HG02981 (cell line): ENCODE measurements around the gene FAM118B.

ENCODE experiments used
- ATAC-seq: cut with Tn5 transposase; IDR thresholded peaks from one replicate; pipeline ENCODE4 v1.9.1; 2021; ENCODE audit warnings: mild to moderate bottlenecking, moderate library complexity; ENCODE audit not compliant: unreplicated experiment

The FAM118B gene

DNA sequence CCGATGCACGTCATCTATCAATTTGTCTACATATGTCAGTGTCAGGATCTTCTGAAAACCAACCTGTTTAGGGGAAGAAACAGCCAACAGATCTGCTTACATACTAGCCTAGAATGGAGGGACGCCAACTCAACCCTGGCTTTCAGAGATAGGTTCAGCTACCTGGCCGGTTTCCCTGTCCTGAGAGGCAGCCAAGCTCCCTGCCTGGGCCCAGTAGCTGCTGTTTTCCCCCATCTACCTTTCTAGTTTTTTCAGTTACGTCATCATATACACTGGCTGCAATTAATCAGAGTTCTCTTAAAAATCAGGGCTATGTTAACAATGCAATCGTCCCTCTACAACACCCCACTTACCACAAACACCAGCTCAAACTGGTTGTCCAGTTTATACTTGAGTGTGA is 56.1 kb downstream of the FAM118B start:
- no peak for ATAC-seq

DNA sequence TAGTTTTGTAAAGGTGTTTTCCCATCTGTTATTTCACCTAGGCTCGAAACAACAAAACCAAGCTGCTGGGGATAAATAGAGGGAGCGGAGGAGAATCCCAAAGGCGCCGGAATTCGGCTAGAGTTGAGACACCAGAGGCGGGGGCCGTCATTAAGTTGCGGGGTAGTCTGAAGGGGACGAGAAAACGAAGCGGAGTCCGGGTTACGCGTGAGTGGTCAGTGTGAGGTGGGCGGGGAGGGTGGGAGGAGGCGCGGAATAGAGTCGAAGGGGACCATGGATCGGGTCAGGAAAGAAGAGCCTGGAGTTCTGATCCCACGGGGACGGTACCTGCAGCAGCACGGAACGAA is 56.8 kb downstream of the FAM118B start:
- peak; percentile 0 for ATAC-seq

DNA sequence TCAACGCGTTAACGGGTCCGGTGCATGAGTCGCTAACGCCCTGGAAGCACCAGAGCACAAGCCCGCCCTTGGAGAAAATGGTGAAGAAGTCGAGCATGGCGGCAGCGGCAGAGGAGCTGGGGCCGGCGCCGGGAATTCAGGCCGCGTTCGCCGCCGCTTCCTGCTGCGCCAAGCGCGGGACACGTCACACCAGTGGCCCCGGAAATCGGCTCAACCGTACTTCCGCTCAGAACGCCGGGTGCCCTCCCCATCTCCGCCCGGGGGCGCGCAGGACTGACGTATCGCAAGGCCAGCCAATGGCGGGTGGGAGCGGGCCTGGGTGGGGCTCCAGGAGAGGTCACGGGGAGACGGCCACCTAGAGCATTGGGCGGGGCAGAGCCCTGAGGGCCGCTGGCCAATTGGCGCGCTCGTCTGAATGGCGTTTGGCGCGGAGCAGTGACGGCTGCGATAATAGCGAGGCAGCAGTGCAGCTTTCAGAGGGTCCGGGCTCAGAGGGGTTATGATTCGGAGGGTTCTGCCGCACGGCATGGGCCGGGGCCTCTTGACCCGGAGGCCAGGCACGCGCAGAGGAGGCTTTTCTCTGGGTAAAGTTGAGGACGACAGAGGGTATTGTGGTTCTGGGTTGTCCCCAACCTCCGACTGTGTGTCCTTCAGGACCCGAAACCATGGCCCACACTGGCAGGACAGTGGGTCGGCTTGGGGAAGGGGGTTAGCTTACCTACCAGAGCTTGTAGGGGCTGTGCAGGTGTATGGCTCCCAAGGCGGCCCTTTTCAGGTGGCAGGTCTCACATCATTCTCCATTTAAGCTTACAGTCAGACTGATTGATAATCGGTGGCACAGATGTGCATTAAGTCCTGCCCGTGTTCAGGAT is 57.4 kb downstream of the FAM118B start, which contains the start of the genes FOXRED1 and SRPRA:
Gene FOXRED1, plus strand, starts transcription at position 447 of the 872 bp plus-strand sequence. Its CDS starts 53 bp downstream, at position 500.
Gene SRPRA, minus strand, starts transcription at position 188 of the 872 bp plus-strand sequence. Its CDS starts 91 bp downstream, at position 97.
- ATAC-seq: peak; percentile 98

DNA sequence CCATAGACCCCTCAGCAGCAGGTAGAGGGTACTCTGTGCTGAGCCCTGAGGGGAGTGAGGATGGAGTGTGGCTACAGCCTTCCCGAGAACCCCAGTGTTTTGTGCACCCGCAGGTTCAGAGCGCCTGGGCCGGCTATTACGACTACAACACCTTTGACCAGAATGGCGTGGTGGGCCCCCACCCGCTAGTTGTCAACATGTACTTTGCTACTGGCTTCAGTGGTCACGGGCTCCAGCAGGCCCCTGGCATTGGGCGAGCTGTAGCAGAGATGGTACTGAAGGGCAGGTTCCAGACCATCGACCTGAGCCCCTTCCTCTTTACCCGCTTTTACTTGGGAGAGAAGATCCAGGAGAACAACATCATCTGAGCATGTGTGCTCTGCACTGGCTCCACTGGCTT is 65.7 kb downstream of the FAM118B start:
- no peak for ATAC-seq

GRCh38 chr11:126277780-126278179 is 66.2 kb downstream of the FAM118B start:
- ATAC-seq: no peak

GRCh38 chr11:126279191-126279590 is 67.6 kb downstream of the FAM118B start:
- ATAC-seq: no peak

DNA sequence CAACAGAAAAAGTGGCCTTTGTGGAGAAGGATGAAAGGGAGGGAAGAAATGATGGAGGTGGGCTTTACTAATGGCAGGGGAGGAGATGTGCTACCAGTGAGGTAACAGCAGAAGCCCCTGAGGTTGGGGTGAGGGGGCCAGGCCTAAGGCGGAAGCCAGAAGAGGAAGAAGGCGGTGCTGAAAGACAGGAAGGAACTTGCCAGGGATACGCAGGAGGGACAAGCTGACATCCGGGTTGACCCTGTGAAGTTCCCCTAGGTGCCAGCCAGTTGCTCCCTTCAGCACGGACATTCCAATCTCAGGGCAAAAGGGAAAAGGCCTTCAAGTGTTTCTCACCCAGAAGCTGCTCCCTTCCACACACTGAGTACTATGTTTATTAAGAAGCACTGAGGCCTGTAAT is 69.0 kb downstream of the FAM118B start:
- ATAC-seq: no peak

DNA sequence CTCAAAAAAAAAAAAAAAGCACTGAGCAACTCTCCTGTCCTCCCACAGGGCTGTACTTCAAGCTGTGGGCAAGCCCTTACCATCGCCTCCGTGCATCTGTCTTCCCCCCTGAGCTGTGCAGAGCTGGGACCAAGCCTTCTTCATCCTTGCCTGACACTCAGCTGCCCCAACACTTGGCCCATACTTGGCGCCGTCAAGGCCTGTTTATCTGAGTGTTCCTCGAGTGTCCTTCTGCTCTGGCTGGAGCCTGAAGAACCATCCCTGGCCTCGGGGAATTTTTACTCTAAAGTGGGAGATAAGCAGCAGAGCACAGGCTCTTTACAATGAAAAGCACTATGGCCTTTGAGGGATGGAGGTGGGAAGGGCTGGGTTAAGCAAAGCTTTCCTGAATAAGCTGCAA is 69.7 kb downstream of the FAM118B start:
- ATAC-seq: no peak

- ATAC-seq: no peak
Observed at GRCh38 chr11:126281666-126282175, 70.1 kb downstream of the FAM118B start.

- no peak for ATAC-seq
Observed at GRCh38 chr11:126282361-126282735, 70.8 kb downstream of the FAM118B start.

GRCh38 chr11:126282736-126283591 is 71.4 kb downstream of the FAM118B start, which contains the start of gene TIRAP:
TSS of gene TIRAP (plus strand) at chr11:126283093. CDS start at chr11:126290895, 7,802 bp downstream.
- peak; percentile 52 for ATAC-seq

DNA sequence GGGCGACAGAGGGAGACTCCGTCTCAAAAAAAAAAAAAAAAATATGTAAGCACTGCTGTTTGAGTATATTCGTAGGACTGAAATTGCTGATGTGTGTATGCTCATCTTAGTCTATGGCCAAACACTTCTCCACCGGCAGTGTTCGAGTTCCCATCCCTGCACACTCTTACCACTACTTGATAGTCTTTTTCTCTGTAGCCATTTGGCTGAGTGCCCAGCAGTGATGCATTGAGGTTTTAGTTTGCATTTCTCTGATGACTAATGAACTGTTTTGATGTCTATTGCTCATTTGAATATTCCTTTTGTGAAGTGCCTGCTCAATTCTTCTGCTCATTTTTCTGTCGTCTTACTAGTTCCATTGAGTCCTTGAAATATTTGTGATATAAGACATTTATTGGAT is 73.2 kb downstream of the FAM118B start:
- ATAC-seq: peak; percentile 46

DNA sequence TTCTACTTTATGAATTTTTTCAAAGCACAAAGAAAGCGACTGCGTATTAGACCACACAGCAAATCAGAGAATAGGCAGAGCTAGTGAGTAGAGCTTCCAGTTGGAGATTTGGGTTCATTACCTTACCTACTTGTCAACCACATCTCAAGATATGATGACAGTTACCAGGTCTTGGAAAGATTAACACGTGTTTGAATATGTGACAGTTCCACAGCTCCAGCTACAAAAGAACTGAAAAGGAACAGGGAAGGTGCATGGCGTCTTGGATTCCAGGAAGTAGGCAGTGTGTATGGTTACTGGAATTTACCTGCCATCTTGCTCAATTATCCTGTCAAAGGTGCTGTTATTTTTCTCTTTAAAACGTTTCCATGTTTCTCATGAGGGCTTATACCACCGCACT is 76.7 kb downstream of the FAM118B start:
- no peak for ATAC-seq

GRCh38 chr11:126290887-126291286 is 79.3 kb downstream of the FAM118B start:
- no peak for ATAC-seq

- ATAC-seq: no peak
Observed at GRCh38 chr11:126293726-126294125, 82.1 kb downstream of the FAM118B start.

DNA sequence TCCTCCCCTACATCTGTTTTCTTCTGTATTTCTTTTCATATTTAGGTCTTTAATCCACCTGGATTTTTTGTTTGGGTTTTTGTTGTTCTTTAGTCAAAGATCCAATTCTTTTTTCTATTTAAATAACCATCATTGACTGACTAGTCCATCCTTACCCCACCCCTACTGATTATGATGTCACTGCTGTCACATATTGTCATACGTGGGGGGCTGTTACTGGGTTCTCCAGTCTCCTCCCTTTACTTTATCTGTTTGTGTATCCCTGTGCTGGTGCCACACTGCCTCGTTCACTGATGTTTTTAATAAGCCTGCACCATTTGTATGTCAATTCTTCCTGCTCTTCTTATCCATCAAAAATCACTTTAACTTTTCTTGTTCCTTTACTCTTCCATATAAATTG is 85.4 kb downstream of the FAM118B start:
- no peak for ATAC-seq

DNA sequence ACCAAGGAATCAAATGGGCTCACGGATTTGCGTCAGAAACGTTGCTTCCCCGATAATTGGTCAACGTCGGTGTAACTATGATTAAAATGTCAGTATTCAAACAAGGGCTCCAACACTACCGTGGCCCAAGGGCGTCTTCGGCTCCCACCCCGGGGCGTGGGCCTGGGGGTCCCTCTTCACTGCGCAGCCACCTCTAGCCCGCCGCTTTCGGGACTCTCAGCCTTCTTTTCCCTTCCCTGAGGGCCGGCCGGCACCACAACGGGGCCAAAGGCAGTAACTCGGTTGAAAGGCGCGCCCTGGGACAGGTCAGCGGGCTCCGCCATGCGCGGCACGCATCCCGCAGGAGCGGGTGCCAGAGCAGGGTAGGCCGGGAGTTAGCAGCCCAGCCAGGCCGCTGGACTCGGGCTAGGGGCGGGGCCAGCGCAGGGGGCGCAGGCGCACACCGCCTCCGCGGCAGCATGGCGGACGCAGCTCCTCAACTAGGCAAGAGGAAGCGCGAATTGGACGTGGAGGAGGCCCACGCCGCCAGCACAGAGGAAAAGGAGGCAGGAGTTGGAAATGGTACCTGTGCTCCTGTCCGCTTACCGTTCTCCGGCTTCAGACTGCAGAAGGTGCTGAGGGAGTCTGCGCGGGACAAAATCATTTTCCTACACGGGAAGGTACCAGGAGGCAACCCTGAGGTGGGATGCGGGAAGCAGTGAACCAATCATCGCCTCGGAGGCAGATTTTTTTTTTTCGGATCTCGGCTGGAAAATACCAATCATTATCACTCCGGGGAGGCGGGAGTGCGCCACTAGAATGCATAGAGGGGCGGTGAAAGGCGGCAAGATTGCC is 92.3 kb downstream of the FAM118B start, which contains the start of gene DCPS:
Gene DCPS, plus strand, starts transcription at position 438 of the 834 bp plus-strand sequence. Its CDS starts 21 bp downstream, at position 459.
- peak; percentile 81 for ATAC-seq

DNA sequence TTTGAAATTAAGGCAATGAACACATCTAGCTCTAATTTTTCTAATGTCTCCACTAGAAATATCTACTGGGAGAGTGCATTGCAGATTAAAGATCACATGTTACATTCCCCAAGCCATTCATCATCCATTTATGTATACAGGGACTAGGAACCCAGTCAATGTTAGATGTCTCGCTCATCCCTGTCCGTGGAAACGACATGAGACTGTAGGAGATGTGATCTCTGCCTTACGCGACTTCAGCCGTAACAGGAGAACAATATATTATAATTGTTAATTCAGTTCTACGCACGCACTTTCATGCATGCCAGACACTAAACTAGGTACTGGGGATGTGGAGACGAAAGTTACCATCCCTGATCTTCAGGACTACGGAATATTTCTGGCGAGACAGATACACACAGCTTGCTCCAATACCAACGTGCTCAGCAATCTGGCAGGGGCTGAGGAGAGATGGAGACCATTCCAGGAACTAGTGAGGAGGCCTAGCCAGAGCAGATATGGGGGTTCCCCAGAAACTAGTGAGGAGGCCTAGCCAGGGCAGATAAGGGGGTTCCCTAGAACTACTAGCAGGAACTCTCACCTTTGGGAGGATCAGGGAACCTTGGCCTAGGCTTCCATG is 93.0 kb downstream of the FAM118B start:
- ATAC-seq: no peak

DNA sequence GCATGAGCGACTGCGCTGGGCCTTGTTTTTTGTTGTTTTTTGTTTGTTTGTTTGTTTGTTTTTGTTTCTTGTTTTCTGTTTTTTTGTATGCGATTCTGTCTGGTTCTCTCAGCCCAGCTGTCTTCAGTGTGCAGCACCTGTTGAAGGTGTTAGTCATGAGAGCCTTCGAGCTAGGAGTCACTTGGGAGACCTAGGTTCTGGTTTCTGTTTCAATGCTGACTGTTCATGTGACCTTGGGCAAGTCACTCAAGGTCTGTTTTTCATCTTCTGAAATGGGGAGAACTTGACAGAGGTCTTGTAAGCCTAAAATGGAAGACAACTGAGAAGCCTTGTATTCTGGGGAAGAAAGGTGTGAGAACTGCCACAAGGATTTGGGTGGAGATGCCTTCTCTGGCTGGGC is 94.1 kb downstream of the FAM118B start:
- peak; percentile 60 for ATAC-seq

DNA sequence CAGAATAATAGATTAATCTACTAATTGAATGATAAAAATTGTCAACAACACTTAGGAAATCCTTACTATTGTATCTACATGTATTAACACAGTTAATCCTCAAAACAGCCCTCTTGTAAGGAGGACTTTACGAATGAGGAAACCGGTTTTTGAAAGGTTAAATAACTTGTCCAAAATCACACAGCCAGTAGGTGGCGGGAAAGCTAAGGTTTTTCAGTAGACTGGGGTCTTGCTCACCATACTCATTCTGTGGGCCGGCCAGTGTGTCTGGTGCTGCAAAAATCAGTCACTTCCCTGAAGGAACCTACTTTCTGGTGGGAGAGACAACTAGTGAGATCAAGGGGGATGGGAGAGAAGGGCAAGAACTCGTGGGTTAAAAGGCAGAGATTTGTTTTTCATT is 96.1 kb downstream of the FAM118B start:
- ATAC-seq: no peak
